DND-41 (cell line): ENCODE data around the gene ACSL6.

Source experiments
- ATAC-seq: fragments of 200-7000 bp; cut with Tn5 transposase; 3 replicates; pipeline ENCODE4 v1.9.1; 2021; ENCODE audit warnings: low read depth; ENCODE audit not compliant: insufficient read depth
- DNase-seq: peaks from one replicate; pipeline ENCODE4 v3.0.0-alpha.2; 2020
- H2AFZ ChIP-seq: 2 replicates; pipeline ENCODE4 v1.6.0; 2012; ENCODE audit warnings: low read depth, low read length
- H3K27ac ChIP-seq: 2 replicates; pipeline ENCODE4 v1.5.1; 2012; ENCODE audit warnings: low read length, inconsistent platforms
- H3K27me3 ChIP-seq: fragments of 200-600 bp; sonication (generic); 2 replicates; pipeline ENCODE4 v1.6.0; 2012; ENCODE audit warnings: low read length, mild to moderate bottlenecking, inconsistent platforms; ENCODE audit not compliant: insufficient read depth, poor library complexity
- H3K36me3 ChIP-seq: 2 replicates; pipeline ENCODE4 v1.5.1; 2012; ENCODE audit warnings: low read length, inconsistent platforms; ENCODE audit not compliant: insufficient read depth
- H3K4me1 ChIP-seq: 2 replicates; pipeline ENCODE4 v1.5.1; 2012; ENCODE audit warnings: mild to moderate bottlenecking, low read length; ENCODE audit not compliant: insufficient read depth
- H3K4me2 ChIP-seq: 2 replicates; pipeline ENCODE4 v1.6.0; 2012; ENCODE audit warnings: mild to moderate bottlenecking, moderate library complexity, low read length, inconsistent platforms; ENCODE audit not compliant: insufficient read depth
- H3K4me3 ChIP-seq, 2 experiments: fragments of 200-600 bp in 1 of 2; shearing (Covaris generic) in 1 of 2; 2 replicates each; pipeline ENCODE4 v1.5.1; 2012 to 2016; ENCODE audit warnings: inconsistent platforms in 2 of 2, low read length in 2 of 2, mild to moderate bottlenecking in 2 of 2, low read depth in 1 of 2, moderate library complexity in 1 of 2
- H3K79me2 ChIP-seq: 2 replicates; pipeline ENCODE4 v1.6.0; 2012; ENCODE audit warnings: low read length, inconsistent platforms; ENCODE audit not compliant: insufficient read depth
- H3K9ac ChIP-seq: 2 replicates; pipeline ENCODE4 v1.6.0; 2012; ENCODE audit warnings: low read depth, mild to moderate bottlenecking, inconsistent platforms, low read length, moderate library complexity
- H3K9me3 ChIP-seq: 2 replicates; pipeline ENCODE4 v1.5.1; 2012; ENCODE audit warnings: low read length, moderate library complexity, mild to moderate bottlenecking, inconsistent platforms; ENCODE audit not compliant: insufficient read depth, severe bottlenecking
- H4K20me1 ChIP-seq: 2 replicates; pipeline ENCODE4 v1.6.0; 2012; ENCODE audit warnings: low read length; ENCODE audit not compliant: insufficient read depth
- EZH2 ChIP-seq: IDR thresholded peaks from 3 replicates; pipeline ENCODE4 v1.6.1; 2012; ENCODE audit warnings: borderline replicate concordance, low read depth, mild to moderate bottlenecking, moderate library complexity, low read length, inconsistent platforms; ENCODE audit not compliant: severe bottlenecking
- TF ChIP-seq, protein P1 (sequence below): IDR thresholded peaks from 2 replicates; pipeline ENCODE4 v1.5.1; 2012; ENCODE audit warnings: borderline replicate concordance, low read length, moderate library complexity, mild to moderate bottlenecking; ENCODE audit not compliant: poor library complexity, severe bottlenecking; ENCODE audit errors: extremely low read depth

ACSL6 gene

DNA sequence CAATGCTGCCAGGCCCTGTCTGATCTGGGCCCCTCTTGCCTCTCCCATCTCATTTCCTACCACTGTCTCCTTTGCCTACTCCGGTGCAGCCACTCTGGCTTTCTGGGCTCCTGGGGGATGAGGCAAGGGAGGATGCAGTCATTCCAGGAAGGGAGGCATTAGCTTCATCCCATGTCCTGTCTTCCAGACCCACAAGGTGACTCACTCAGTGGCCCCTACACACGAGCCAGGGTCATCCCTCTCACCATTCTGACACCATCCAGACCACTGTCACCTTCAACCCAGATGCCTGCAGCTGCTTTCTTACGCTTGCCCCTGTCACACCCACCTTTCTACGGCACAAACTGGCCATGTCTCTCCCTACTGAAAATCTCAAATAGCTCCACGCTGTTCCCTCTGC lies 19.1 kb downstream of the ACSL6 start:
- ATAC-seq (no peak), DNase-seq (no peak)
- no peaks in the 10 kb centered on the region for H3K79me2 ChIP-seq
- no peaks in the 10 kb centered on the region for H3K9me3 ChIP-seq
- no peak overlapping the region for H3K9ac ChIP-seq
- H3K4me1 ChIP-seq: no peaks in the 10 kb centered on the region
- H2AFZ ChIP-seq: no peak overlapping the region
- H4K20me1 ChIP-seq: peaks cover 13% of the 10 kb centered on the region
- H3K4me3 ChIP-seq: no peak overlapping the region
- H3K4me2 ChIP-seq: no peak overlapping the region
- peaks cover 14% of the 10 kb centered on the region for H3K27me3 ChIP-seq
- no peak overlapping the region for H3K27ac ChIP-seq
- TF ChIP-seq EZH2: no peak
- TF ChIP-seq, protein P1, sequence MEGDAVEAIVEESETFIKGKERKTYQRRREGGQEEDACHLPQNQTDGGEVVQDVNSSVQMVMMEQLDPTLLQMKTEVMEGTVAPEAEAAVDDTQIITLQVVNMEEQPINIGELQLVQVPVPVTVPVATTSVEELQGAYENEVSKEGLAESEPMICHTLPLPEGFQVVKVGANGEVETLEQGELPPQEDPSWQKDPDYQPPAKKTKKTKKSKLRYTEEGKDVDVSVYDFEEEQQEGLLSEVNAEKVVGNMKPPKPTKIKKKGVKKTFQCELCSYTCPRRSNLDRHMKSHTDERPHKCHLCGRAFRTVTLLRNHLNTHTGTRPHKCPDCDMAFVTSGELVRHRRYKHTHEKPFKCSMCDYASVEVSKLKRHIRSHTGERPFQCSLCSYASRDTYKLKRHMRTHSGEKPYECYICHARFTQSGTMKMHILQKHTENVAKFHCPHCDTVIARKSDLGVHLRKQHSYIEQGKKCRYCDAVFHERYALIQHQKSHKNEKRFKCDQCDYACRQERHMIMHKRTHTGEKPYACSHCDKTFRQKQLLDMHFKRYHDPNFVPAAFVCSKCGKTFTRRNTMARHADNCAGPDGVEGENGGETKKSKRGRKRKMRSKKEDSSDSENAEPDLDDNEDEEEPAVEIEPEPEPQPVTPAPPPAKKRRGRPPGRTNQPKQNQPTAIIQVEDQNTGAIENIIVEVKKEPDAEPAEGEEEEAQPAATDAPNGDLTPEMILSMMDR: no peak
- H3K36me3 ChIP-seq: no peaks in the 10 kb centered on the region

DNA sequence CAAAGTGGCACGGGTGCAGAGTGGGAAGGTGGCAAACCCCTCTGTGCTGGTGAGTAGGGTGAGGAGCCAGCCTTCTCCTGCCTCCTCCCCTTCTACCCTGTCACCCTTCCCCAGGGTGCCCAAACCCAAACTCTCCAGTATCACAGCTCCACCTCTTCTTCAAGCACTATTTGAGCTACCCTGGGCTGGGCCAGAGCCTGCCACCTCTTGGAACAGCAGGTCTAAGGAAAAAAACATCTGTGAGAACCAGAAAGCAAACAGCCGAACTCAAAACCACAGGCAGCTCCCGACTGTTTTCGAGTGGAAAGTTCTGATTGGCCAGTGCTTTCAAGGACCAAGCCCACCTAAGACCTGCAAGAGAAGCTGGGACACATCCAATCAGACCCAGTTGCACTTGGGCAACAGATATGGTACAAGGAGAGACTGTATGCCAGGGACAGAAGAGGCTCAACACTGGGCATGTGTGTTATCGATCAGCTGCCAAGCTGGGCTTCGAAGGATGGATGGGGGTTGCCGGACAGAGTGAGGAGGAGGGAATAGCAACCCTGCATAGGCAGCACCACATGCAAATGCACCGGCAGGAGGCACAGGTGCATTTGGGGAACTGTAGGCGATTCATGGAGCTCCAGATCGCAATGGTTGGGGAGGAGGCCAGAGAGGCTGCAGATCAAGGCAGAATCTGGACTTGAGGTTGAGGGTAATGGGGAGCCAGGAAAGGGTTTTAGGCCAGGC lies 19.7 kb downstream of the ACSL6 start:
- Histone ChIP-seq H3K79me2 (no peaks in the 10 kb centered on the region), H3K4me1 (no peaks in the 10 kb centered on the region), H4K20me1 (peaks cover 13% of the 10 kb centered on the region), H3K4me3 (no peak overlapping the region), H3K36me3 (no peaks in the 10 kb centered on the region), H3K9me3 (no peaks in the 10 kb centered on the region), H3K27ac (no peak overlapping the region), H2AFZ (no peak overlapping the region), H3K9ac (no peak overlapping the region), H3K4me2 (no peak overlapping the region), H3K27me3 (peaks cover 14% of the 10 kb centered on the region)
- DNase-seq: no peak
- no peak for ATAC-seq
- TF ChIP-seq, protein P1: no peak
- no peak for TF ChIP-seq EZH2

DNA sequence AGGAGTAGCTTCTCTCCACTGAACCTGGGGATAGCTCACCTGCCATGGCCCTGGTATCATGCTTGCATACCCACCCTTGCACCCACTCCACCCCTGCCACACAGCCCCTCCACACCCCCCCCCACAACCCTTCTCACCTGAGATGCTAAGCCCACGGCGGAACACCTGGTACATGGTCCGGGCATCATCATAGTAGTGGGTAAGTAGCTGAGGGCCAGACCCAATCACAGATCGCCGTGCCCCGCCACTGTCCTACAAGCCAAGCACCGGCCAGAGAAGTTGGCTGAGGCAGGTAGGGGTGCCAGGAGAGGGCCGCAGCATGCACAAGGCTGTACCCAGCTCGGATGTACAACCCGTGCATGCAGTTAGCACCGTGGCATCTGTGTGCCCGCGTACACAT lies 20.7 kb downstream of the ACSL6 start:
- Histone ChIP-seq H3K4me1 (no peaks in the 10 kb centered on the region), H3K27me3 (peaks cover 14% of the 10 kb centered on the region), H2AFZ (no peak overlapping the region), H3K9me3 (no peaks in the 10 kb centered on the region), H3K4me3 (no peak overlapping the region), H3K9ac (no peak overlapping the region), H4K20me1 (peaks cover 13% of the 10 kb centered on the region), H3K27ac (no peak overlapping the region), H3K4me2 (no peak overlapping the region), H3K36me3 (no peaks in the 10 kb centered on the region), H3K79me2 (no peaks in the 10 kb centered on the region)
- TF ChIP-seq, protein P1: no peak
- ATAC-seq (no peak), DNase-seq (no peak)

DNA sequence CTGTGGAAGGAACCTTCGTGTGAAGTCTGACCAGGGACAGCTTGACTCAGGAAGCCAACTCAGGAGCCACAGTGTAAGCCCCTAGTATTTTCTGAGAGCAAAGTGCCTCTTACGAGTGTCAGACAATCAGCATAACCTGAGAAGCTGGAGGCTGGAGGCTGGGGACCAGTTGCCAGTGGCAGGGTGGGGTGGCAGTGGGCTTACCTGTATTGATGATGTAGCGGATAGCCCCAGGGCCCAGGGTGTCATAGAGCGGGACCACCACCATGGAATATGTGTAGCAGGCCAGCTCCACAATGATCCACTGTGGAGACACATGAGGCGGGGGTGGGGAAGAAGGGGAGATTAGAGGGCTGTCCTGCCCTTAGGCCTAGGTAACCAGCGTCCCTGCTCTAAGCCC lies 22.9 kb downstream of the ACSL6 start:
- Histone ChIP-seq H3K9ac (no peak overlapping the region), H2AFZ (no peak overlapping the region), H3K27ac (no peak overlapping the region), H3K4me3 (no peak overlapping the region), H3K36me3 (no peaks in the 10 kb centered on the region), H4K20me1 (peaks cover 13% of the 10 kb centered on the region; the same call in 1 of the 2 replicates), H3K4me2 (no peak overlapping the region), H3K9me3 (no peaks in the 10 kb centered on the region), H3K27me3 (peaks cover 14% of the 10 kb centered on the region), H3K4me1 (no peaks in the 10 kb centered on the region), H3K79me2 (no peaks in the 10 kb centered on the region)
- TF ChIP-seq, protein P1: no peak
- TF ChIP-seq EZH2: no peak
- ATAC-seq (no peak), DNase-seq (no peak)
